GM19023 (cell line): ENCODE measurements around the gene TBC1D22A.
"Not testable (repeated sequence)": the region's sequence is repeated elsewhere in the genome, so short reads cannot be mapped to it uniquely, and the experiment has no call there.

ENCODE experiments used
- ATAC-seq: cut with Tn5 transposase; IDR thresholded peaks from one replicate; pipeline ENCODE4 v1.9.1; 2021; ENCODE audit warnings: mild to moderate bottlenecking, moderate library complexity; ENCODE audit not compliant: unreplicated experiment

Gene TBC1D22A

GRCh38 chr22:46770726-46771125 is 8.3 kb downstream of the TBC1D22A start:
- ATAC-seq = no peak

GRCh38 chr22:46773076-46773475 is 10.6 kb downstream of the TBC1D22A start:
- no peak for ATAC-seq

GRCh38 chr22:46774253-46774979 is 12.0 kb downstream of the TBC1D22A start:
- peak; percentile 40 for ATAC-seq

GRCh38 chr22:46774980-46775849 is 12.8 kb downstream of the TBC1D22A start:
- ATAC-seq = no peak

GRCh38 chr22:46775850-46776826 is 13.7 kb downstream of the TBC1D22A start:
- no peak for ATAC-seq

- ATAC-seq = no peak
These were observed 14.6 kb downstream of the TBC1D22A start for GRCh38 chr22:46776876-46777608.

GRCh38 chr22:46777609-46777970 is 15.1 kb downstream of the TBC1D22A start:
- ATAC-seq = no peak

GRCh38 chr22:46779023-46779422 is 16.6 kb downstream of the TBC1D22A start:
- no peak for ATAC-seq

- ATAC-seq = no peak
These were observed 17.2 kb downstream of the TBC1D22A start for GRCh38 chr22:46779651-46780050.

- ATAC-seq = no peak
These were observed 18.0 kb downstream of the TBC1D22A start for GRCh38 chr22:46780453-46780852.

GRCh38 chr22:46781291-46781690 is 18.8 kb downstream of the TBC1D22A start:
- no peak for ATAC-seq

- ATAC-seq = not testable (repeated sequence)
These were observed 19.8 kb downstream of the TBC1D22A start for GRCh38 chr22:46782200-46782599.

GRCh38 chr22:46783721-46784120 is 21.3 kb downstream of the TBC1D22A start:
- no peak for ATAC-seq

- ATAC-seq = no peak
These were observed 26.2 kb downstream of the TBC1D22A start for GRCh38 chr22:46788441-46789172.

- no peak for ATAC-seq
These were observed 27.5 kb downstream of the TBC1D22A start for GRCh38 chr22:46789992-46790391.

GRCh38 chr22:46791201-46791731 is 28.8 kb downstream of the TBC1D22A start:
- no peak for ATAC-seq

GRCh38 chr22:46792061-46792796 is 29.8 kb downstream of the TBC1D22A start:
- no peak for ATAC-seq

- no peak for ATAC-seq
These were observed 30.4 kb downstream of the TBC1D22A start for GRCh38 chr22:46792841-46793261.

- ATAC-seq = no peak
These were observed 31.0 kb downstream of the TBC1D22A start for GRCh38 chr22:46793497-46793896.
